Measurements from ENCODE around the gene MEX3C. TPM values are rescaled to one million over a fixed set of nuclear protein-coding genes. Genes with fewer than 3 reads are reported as not detected.

MEX3C gene
- polyA plus RNA-seq, 1 donor from 2014 or later: 30.5 TPM

Other genes starting within 250 kb of the MEX3C start
- gene ELAC1, start 229.6 kb downstream of the MEX3C start, polyA plus RNA-seq (ENCODE audit: insufficient read depth, low read depth, low replicate concordance): 5.2 TPM
- gene SMAD4, start 167.5 kb downstream of the MEX3C start, polyA plus RNA-seq (ENCODE audit: insufficient read depth, low read depth, low replicate concordance): 67.6 TPM